ENCODE data around the gene NDNF.
A peak's percentile ranks its signal among the peaks of the same experiment; 100 is the strongest.

Gene NDNF

DNA sequence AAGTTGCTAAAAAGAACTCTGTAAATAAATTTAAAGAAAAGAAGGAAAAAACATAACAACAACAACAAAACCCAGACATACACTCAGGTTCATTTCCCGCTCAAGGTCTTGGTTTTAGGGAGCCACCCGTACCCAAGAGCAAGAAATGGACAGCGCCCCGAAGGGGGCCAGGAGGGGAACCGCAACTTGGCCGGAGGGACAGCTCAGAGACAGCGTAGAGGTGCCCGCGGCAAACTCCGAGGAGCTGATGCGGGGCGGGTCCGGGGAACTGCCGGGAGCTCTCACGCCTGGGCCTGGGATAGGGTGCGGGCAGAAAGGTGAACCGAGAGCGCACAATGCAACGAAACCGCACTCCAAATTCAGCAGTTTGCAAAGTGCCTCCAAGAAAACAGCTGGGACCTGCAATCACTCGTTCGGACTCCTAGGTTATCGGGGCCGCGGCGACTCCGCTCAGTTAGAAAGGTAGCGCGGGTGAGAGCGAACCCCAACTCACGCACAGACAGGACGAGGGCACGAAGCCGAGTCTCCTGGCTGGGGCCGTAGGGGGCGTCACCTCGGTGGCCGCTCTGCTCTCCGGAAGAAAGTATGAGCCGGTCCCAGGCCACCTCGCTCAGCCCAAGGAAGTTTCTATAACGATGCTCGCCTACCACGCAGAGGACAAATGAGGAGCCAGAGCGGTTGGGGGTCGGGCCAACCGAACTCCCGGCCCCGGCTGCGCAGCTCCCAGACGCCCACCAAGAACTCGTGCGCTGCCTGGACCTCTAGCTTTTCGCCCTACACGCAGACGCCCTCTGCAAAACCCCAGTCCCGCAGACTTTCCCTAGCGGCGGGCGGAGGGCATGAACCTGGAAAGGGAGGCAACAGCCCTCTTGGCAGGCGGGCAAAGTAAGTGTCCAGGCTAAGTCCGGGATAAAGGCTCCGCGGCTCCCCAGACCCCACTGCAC is 1.4 kb downstream of the NDNF start:
- DNase-seq (ENCODE audit: low read depth) = no peak

DNA sequence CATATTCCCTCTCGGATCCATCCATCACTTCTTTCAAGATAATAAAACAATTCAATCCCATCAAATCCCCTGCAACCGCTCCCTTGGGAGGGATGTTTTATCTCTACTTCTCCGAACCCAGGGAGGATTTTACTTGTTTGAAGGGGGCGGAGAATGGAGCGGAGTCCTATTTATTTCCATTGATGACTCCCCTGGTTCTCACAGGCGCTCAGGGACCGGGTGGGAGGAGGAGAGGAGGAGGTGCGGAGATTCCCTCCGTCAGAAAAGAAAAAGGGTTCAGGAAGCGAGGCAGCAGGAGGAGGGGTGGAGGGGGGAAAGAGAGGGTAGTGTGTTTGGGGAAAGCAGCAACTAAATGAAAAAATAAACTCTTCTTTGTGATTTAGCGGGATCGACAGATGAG is 2.1 kb downstream of the NDNF start:
- no peak for DNase-seq (ENCODE audit: low read depth)

DNA sequence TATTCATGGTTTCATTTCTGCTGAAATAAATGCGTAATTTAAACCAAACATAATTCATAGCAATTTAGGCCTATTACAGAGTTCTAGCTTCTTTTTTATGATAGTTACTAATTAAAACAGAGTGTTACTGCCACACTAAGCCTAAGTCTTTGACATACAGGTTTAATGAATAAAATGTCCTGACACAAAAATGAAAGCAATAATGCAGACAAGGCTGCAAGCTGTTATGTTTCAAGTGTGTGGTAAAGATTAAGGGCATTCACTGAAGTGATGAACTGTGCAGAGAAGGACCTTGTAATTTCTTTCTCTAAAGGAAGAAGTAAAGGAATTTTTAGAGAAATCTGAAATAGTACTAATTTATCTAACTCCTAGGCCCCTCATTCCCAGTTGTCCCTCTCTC is 2.9 kb downstream of the NDNF start:
- DNase-seq (ENCODE audit: low read depth) = no peak

DNA sequence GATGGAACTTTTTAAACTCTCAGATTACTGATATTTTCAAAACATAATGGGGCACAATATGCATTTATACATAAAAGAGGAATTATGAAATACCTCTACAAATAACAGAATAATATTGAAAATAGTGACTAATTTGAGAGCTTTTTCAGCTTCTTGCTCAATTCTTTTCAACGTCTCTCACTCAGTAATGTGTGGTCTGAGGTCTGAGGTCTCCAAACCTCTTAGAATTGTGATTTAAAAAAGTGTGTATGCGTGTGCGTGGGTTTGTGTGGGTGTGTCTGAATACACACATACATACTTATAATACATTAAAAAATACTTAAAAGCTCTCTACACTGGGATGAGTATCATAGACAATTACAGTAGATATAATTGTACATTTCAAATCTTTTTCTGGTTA is 7.9 kb downstream of the NDNF start:
- DNase-seq (ENCODE audit: low read depth) = no peak

DNA sequence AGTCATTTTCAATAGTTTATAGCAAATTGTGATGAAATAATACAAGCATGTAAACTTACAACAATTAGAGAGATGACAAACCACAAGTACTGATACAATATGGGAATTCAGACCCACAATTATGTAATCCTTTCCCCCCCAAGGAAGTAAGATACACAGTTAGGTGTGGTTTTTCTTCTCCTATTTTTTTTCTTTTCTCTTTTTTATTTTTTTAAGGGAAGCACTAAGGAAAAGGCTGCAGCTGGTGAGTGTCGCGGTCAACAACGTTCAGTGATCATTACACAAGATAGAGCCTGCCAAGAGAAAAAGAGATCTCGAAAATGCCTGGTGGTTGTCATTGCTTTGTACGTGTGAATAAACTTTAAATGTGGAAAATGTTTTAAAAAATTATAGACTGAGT is 9.8 kb downstream of the NDNF start:
- no peak for DNase-seq (ENCODE audit: low read depth)

DNA sequence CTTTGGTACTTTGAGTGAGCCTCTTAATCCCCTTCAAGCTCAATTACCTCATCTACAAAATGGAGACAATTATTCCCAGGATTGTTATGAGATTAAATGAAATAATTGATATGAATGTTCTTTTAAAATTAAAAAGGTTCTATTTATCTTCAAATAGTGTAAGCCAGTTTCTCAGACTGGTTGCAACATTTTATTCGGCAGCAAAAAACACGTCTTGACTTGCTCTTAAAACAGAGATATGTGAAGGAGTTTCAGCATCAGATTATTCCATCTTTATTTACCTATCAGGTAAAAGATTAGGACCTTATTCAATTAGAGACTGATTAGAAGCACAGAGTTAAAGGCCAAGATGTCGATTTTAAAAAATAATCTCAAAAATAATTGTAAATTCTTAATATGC is 10.5 kb downstream of the NDNF start:
- no peak for DNase-seq (ENCODE audit: low read depth)

DNA sequence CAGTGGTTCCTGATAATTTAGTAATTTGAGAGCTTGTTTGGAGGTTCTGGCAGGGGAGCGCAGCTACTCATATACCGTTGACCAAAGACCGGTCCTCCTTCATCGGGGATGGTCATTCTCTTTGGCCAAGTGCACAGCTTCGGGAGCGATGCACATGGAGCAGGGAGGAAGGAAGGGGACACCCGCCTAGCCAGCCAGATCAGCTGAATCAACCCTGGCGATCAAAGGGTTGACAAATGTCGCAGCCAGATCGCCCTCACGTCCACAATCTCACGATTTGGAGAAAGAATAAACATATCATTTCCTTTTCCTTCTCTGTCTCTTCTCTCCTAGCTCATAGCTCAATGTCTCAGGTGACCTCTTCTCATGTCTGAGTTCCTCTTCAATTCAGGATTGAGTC is 11.1 kb downstream of the NDNF start:
- DNase-seq (ENCODE audit: low read depth) = no peak

DNA sequence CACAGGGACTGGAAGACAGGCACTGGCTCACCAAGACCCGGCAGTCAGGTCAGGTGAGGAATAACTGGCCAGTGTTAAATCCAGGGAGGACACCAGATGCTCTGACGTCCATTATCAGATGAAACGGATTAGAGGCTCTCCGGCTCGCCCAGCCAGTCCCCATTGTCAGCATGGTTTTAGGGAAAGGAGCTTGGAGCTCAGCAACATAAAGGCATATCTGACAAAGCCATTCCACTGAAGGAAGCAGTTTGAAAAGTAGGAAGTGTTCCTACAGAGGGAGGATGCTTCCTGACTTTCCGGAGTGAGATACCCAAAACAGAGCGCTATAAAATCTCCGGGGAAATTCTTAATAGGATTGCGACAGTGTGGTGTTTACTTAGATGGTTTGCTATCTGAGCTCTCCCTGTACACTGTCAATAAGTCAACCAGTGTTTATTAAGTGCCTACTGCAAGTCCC is 14.8 kb downstream of the NDNF start:
- no peak for DNase-seq (ENCODE audit: low read depth)

DNA sequence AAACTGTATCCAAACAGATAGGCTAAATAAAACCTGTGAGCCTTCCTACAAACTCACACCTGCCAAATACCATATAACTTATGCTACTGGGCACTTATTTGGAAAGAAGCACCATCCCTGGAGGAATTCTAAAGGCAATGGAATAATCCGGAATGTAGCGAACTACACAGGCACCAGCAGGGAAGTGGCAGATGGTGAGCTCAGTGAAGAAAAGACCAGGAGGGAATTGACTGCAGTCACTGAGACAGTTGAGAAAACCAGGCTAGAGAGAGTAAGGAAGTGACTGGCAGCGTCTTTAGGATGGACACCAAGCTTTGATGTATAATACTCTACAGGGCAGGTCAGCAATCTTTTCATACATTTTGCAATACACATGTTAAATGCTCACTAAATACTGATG is 16.3 kb downstream of the NDNF start:
- no peak for DNase-seq (ENCODE audit: low read depth)

DNA sequence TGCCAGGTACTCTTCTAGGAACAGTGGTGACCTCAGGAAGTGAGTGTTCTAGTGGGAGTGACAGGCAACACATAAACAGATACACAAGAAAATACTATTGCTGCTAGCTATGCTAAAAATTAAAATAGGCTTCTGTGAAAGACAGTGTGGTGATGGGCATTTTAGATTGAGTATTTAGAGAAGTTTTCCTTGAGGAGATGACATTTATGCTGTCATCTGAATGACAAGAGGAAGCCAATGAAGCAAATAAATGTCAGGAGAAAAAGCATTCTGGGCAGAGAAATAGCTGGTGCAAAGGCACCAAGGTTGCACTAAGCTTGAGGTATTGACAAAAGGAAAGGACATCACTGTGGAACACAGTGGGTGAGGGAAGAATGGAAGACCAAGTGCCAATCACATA is 18.0 kb downstream of the NDNF start:
- DNase-seq (ENCODE audit: low read depth) = no peak

DNA sequence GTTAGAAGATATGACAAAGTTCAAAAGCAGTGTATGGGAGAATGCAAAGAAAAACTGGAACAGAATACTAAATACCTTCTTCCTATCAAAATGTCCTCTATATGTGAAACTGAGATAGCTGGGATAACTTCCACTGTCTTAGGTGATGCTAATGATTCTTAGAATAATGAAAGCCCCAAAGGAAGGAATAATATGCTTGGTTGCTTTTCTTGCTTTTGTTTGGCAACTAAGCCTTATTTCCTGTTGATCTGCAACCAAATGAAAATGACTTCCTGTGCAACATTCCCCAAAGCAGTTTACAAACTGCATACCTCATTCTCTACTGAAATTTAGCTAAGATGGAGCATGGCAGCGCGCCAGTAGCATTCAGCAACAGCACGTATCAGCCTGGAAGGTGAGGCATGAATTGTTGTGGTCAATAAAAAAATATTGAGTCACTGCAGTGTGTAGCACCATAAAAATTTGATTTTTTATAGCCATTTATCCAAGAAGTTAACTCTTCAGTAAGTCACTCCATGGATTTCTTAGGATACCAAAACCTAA is 18.7 kb downstream of the NDNF start:
- peak; percentile 24 for DNase-seq (ENCODE audit: low read depth)

DNA sequence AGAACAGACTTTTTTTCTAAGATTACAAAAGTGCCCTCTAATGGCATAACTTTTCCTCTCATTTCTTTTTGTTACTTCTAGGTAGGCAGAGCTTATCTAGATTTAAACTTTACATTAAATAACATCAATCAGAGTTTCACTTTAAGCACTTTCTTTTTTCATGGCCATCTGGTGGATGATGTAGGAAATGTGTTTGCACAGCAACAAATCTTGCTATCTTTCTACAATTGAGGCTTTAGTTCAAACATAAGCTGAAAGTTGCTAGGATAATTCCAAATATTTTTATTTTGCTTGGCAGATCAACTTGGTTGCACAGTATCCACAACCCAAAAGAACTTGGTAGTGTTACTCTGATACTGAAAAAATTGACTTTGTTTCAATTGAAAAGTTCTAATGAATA is 22.0 kb downstream of the NDNF start:
- no peak for DNase-seq (ENCODE audit: low read depth)

DNA sequence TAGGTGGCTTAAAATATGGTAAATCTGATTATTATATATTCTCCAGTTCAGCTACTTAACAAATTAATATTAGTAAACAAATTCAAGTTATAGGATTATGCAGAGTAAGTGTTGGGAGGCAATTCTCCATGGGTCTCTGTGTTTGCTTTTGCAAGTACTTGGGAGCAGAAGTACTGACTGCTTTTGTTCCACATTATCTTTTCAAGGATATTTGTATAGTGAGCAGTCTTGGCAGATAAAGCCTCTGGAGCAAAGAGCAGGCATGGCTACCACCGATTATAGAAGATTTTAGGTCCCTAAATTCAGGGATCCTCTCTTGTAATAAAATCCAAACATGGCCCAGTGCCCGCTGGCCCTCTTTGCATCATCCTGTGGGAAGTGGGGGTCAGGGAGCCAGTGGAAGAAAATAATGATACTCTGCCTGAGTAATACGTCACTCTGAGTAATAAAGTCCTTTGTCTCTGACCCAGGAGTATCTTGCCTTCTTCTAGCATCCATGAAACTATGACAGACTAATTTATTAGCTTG is 23.2 kb downstream of the NDNF start:
- DNase-seq (ENCODE audit: low read depth) = no peak

DNA sequence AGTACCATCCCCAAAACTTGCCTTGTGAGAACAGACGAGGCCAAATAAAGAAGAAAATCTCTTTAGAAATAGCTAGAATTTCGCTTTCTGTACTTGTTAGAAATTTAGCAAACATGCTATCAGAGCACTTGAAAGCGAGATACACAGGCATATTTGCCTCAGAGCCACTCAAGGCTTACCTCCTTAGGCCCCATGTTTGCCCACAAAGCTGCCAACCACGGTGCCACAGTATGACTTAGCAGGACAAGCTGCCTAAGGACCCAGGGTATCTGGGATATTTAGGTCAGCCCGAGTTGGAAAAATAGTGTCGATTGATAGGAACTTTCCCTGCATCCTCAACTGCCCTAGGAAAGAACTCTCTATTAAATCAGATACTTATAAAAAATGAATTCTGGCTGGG is 24.2 kb downstream of the NDNF start:
- no peak for DNase-seq (ENCODE audit: low read depth)

DNA sequence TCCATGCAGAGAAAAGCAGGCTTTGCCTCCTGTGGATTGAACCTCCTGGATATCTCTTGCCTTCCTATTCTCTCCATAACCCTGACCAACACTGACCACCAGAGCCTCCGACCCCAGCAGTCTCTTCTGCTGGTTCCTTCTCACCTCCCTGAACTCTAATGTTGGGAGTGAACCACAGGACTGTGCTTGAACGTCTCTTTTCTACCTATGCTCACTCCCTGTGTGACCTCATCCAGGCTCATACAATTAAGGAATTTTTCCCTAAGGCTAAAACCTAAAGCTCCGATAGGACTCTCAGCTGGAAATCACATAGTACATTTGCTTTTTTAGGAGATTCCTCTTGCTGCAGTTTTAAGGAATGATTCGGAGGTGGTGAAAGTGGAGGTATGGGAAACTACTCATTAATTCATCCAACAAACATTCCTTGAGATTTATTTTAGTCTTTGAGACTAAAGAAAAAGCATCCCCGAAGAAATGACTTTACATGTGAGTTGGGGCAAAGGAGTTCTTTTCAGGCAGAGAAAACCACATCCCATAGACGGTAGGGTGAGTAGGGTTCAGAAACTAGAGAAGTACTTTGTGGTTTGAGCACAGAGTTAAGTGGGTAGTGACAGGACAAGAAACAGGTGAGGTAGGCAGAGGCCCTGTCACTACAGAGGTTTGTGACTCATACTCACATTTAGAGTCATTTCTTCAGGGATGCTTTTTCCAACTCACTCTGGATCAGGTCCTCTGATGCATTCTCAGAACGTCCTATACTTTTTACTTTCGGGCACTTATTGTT is 30.8 kb downstream of the NDNF start:
- DNase-seq (ENCODE audit: low read depth) = no peak

DNA sequence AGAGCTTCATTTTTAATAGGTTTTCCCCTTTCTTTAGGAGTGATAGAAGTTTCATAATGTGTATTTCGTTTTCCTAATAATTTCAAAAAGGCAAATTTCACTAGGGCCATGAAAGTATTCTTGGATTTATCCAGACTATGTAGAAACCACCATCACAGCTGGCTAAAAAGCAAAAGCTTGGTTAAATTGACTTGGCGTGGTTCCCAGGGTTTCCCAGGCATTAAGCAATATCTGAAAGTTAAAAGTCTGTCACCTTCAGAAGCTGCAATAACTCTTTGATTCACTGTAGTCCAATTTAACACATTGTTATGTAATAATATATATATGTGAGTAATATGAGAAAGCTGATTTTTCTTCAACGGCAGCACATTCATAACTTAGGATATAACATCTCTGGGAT is 38.3 kb downstream of the NDNF start:
- DNase-seq (ENCODE audit: low read depth) = no peak

DNA sequence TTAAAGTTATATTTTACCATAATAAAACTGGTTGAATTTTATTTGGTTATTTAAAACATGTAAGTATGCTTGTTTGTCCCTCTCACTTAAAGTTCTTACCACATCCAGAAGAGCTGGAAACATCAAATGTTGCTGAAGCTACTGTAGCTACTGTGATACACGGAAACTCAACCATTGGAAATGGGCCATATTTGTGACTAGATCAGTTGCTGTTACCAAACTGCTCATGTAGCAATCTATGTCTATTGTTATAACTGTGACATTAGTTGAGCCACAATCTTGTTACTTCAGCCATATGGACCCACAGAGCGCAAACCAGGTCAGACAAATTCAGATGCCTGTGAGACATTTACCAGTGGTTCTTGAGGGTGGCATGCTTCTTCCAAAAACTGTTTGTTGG is 41.6 kb downstream of the NDNF start:
- DNase-seq (ENCODE audit: low read depth) = no peak

DNA sequence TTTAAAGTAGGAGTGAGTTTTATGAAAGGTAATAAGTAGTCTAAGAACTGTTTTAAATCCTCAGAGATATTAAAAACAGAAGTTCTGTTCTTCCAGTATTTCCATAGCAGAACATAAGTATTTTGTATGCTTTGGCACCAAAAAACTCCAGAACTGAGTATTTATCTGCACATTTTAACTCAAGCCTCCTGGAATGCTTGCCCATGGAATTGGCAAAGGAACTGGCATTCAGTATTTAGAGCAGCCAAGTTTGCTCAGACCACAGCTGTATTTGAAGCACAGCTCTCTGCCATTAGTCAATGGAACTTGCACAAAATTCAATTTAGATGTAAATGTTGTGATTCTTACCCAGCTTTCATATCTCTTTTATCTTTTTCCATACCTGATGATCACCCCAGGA is 42.2 kb downstream of the NDNF start:
- no peak for DNase-seq (ENCODE audit: low read depth)

DNA sequence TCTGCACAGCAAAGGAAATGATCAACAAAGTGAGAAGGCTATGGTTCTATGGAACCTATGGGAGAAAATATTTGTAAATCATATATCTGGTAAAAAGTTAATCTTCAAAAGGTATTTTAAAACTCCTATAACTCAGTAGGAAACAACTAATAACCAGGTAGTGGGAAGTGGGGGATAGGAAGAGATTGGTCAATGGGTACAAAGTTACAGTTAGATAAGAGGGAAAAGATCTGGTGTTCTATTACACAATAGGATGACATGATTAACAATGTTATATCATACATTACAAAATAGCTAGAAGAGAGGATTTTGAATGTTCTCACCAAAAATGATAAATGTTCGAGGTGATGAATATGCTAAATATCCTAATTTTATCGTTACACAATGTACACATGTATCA is 46.3 kb downstream of the NDNF start:
- DNase-seq (ENCODE audit: low read depth) = no peak

DNA sequence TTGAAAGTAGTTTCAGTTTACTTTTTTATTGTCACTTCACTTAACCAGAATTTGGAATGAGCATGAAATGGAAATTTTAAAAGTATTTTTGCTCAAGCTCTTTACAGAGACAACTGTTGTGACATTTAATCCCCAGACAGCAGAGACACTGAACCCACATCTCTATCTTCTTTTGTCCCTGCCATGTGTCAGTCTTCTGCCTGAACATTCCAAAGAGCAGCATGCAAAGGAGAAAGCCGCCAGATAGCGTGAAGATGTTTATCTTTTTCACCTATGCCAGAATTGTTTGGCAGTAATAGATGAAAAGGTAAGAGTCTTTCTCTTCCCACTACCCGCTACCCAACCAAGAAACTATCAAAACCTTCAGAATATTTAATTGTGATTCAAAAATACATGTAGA is 46.8 kb downstream of the NDNF start:
- no peak for DNase-seq (ENCODE audit: low read depth)

DNA sequence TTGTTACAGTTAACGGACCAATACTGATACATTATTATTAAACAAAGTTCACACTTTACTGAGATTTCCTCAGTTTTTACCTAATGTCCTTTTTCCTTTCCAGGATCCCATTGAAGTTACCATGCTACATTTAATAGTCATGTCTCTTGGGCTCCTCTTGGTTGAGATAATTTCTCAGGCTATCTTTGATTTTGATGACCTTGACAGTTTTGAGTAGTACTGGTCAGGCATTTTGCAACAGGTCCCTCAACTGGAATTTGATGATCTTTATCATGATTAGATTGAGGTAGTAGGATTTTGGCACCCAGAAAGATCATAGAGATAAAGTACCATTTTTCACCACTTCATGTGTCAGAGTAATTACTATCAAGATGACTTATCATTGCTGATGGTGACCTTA is 53.8 kb downstream of the NDNF start:
- DNase-seq (ENCODE audit: low read depth) = no peak

DNA sequence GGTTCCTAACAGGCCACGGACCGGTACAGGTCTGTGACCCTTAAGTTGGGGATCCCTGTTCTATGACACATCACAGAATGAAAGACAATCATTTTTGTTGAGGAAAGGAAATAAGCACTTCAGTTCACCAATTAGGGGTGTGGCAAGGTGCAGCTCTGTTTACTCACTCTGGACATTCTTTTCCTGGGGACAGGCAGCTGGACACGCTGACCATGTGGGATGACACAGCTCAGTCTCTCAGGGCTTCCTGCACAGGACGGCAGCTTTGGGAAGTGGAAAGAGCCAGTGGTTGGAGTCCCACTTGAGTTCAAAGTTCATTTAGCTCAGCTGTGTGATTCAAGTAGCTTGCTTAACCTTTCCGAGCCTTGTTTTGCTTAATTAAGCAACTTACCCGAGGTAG is 55.7 kb downstream of the NDNF start:
- no peak for DNase-seq (ENCODE audit: low read depth)

DNA sequence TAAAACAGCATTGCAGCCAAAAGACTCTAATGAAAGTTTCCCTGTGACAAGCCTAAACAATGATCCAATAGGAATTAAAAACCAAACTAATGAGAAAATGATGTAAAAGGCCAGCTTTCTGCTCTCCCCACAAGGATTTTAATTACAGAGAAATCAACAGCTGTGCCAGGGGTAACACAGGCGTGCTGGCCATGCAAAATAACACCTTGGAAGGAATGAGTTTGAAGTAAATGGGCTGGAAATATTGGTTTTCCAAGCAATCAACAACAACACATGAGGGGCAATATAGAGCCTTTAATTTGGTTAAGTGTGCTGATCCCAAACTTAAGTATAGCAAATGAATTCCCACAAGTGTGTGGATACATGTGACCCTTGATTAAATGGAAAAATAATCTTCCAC is 56.9 kb downstream of the NDNF start:
- no peak for DNase-seq (ENCODE audit: low read depth)
